GM12878 (cell line): ENCODE data around the gene NOS1AP. TPM values are rescaled to one million over a fixed set of nuclear protein-coding genes. Genes with fewer than 3 reads are reported as not detected.

Experiments
- ATAC-seq: fragments of 200-7000 bp; cut with Tn5 transposase; 3 replicates; pipeline ENCODE4 v1.9.1; 2020; ENCODE audit warnings: mild to moderate bottlenecking, moderate library complexity
- BruUV-seq: library from RNA; stranded (reverse); fragments of 400-500 nt; replicated peaks from 2 replicates; lab custom pipeline; 2021; lab: Mats Ljungman, UMichigan
- CTCF ChIA-PET: fragments of 300-600 bp; sonication (Branson Sonifier 250); formaldehyde crosslinking; extraction: SDS; loops from one replicate; lab custom pipeline; 2021; ENCODE audit warnings: inconsistent platforms; lab: Yijun Ruan, JAX
- POLR2A ChIA-PET: fragments of 350-600 bp; formaldehyde crosslinking; extraction: SDS; loops from one replicate; lab custom pipeline; 2021; ENCODE audit warnings: inconsistent platforms; lab: Charles Lee
- RAD21 ChIA-PET: fragments of 300-600 bp; sonication (Branson Sonifier 250); formaldehyde crosslinking; loops from one replicate; lab custom pipeline; 2023; ENCODE audit warnings: antibody characterized with exemption; ENCODE audit not compliant: unreplicated experiment; lab: Charles Lee
- SMC1A ChIA-PET: fragments of 300-600 bp; sonication (Branson Sonifier 250); formaldehyde crosslinking; loops from one replicate; lab custom pipeline; 2023; ENCODE audit not compliant: unreplicated experiment, uncharacterized antibody; lab: Charles Lee
- DNase-seq: peaks from one replicate; pipeline ENCODE4 v3.0.0-alpha.2; 2011; ENCODE audit warnings: low read depth, low spot score
- FAIRE-seq: peaks from 3 replicates; lab custom pipeline; 2011; peaks lifted over from hg19 to GRCh38; lab: Jason Lieb, UNC
- H2AFZ ChIP-seq: 2 replicates; pipeline ENCODE4 v1.6.0; 2011; ENCODE audit warnings: low read depth, low read length, control low read depth; ENCODE audit not compliant: control insufficient read depth
- H3K27ac ChIP-seq: 2 replicates; pipeline ENCODE4 v1.5.1; 2011; ENCODE audit warnings: control low read depth; ENCODE audit not compliant: control insufficient read depth, insufficient read depth
- H3K27me3 ChIP-seq, 2 experiments: replicated peaks in 1 of 2; 2 replicates each; pipeline versions ENCODE4 v1.6.0 to v1.6.1; 2011; ENCODE audit warnings: low read length in 1 of 2; ENCODE audit not compliant: control insufficient read depth in 2 of 2, insufficient read depth in 2 of 2
- H3K36me3 ChIP-seq, 2 experiments: 2 replicates each; pipeline ENCODE4 v1.5.1; 2011; ENCODE audit warnings: low read length in 1 of 2; ENCODE audit not compliant: control insufficient read depth in 2 of 2, insufficient read depth in 2 of 2
- H3K4me1 ChIP-seq: 2 replicates; pipeline ENCODE4 v1.6.1; 2011; ENCODE audit warnings: mild to moderate bottlenecking, low read length, moderate library complexity, mixed read lengths; ENCODE audit not compliant: control insufficient read depth, insufficient read depth
- H3K4me2 ChIP-seq: 2 replicates; pipeline ENCODE4 v1.6.0; 2011; ENCODE audit warnings: control low read depth; ENCODE audit not compliant: control insufficient read depth, insufficient read depth
- H3K4me3 ChIP-seq: fragments of 200-600 bp; sonication (generic); 2 replicates; pipeline ENCODE4 v1.5.1; 2016
- H3K79me2 ChIP-seq: 2 replicates; pipeline ENCODE4 v1.6.0; 2011; ENCODE audit warnings: low read length; ENCODE audit not compliant: control insufficient read depth, insufficient read depth
- H3K9ac ChIP-seq: 2 replicates; pipeline ENCODE4 v1.8.0; 2011; ENCODE audit warnings: low read length, control low read depth, mixed read lengths; ENCODE audit not compliant: control insufficient read depth, insufficient read depth
- H3K9me3 ChIP-seq: replicated peaks from 3 replicates; pipeline ENCODE4 v1.5.1; 2011; ENCODE audit warnings: mild to moderate bottlenecking, low read length; ENCODE audit not compliant: control insufficient read depth, insufficient read depth
- H4K20me1 ChIP-seq: 2 replicates; pipeline ENCODE4 v1.6.0; 2011; ENCODE audit not compliant: control insufficient read depth, insufficient read depth
- GATAD2B ChIP-seq: fragments of 450-650 bp; conservative IDR thresholded peaks from 2 replicates; pipeline ENCODE4 v1.6.1; 2017; ENCODE audit warnings: low read depth, mild to moderate bottlenecking, moderate library complexity
- NFIC ChIP-seq: IDR thresholded peaks from 2 replicates; pipeline ENCODE4 v1.6.1; 2012; ENCODE audit warnings: low read depth, mild to moderate bottlenecking, inconsistent platforms, low read length, moderate library complexity
- SMAD5 ChIP-seq: IDR thresholded peaks from 2 replicates; pipeline ENCODE4 v1.6.1; 2016; ENCODE audit warnings: antibody characterized with exemption, low read depth
- TCF12 ChIP-seq: IDR thresholded peaks from 2 replicates; pipeline ENCODE4 v1.6.1; 2011; ENCODE audit warnings: low read depth, mild to moderate bottlenecking, low read length
- TCF7 ChIP-seq: IDR thresholded peaks from 2 replicates; pipeline ENCODE4 v1.6.1; 2014; ENCODE audit warnings: antibody characterized with exemption, borderline replicate concordance
- YBX1 ChIP-seq: fragments of 450-650 bp; IDR thresholded peaks from 2 replicates; pipeline ENCODE4 v1.6.1; 2016; ENCODE audit warnings: antibody characterized with exemption
- ZNF217 ChIP-seq: fragments of 450-650 bp; IDR thresholded peaks from 2 replicates; pipeline ENCODE4 v1.6.1; 2017; ENCODE audit warnings: antibody characterized with exemption, mild to moderate bottlenecking
- ZNF622 ChIP-seq: fragments of 450-650 bp; IDR thresholded peaks from 2 replicates; pipeline ENCODE4 v1.6.1; 2017; ENCODE audit warnings: mild to moderate bottlenecking, inconsistent platforms
- WGBS: methylation state at CpG from one replicate; pipeline ENCODE4 v1.1.6; 2016; ENCODE audit warnings: low lambda C conversion rate; ENCODE audit not compliant: insufficient replicate concordance, insufficient coverage; ENCODE audit errors: missing lambda C conversion rate; 5-methylcytosine and 5-hydroxymethylcytosine counted together
- in situ Hi-C: fragments of 300-500 bp; cut with MboI; formaldehyde crosslinking; loops from 9 replicates; pipeline ENCODE4 v1.14.3; 2018; ENCODE audit warnings: mixed read lengths
- intact Hi-C: fragments of 100-400 bp; cut with micrococcal nuclease; formaldehyde crosslinking; loops from one replicate; pipeline ENCODE4 v1.14.2; 2022; ENCODE audit not compliant: unreplicated experiment
- polyA plus RNA-seq, 11 experiments: library from polyadenylated mRNA; depleted of rRNA in 4 of 11; unstranded in 6 of 11; stranded (reverse) in 5 of 11; fragments of >200 nt; fragmentation: Nextera tagmentation in 4 of 11; fragmentation: Illumina TruSeq in 1 of 11; extraction: Ambion mirVana in 4 of 11; extraction: Trizol in 1 of 11; gene quantifications; 1 replicate in 1 of 11; 2 replicates in 10 of 11; pipeline versions ENCODE4 v1.2.1 to v1.2.3, GENCODE V29; 2011 to 2016; ENCODE audit warnings: inconsistent platforms in 2 of 11, missing spikeins in 2 of 11, low read depth in 1 of 11
- total RNA-seq, 4 experiments: library from RNA; depleted of rRNA in 3 of 4; stranded (reverse); fragments of >200 nt in 3 of 4; fragmentation: Illumina TruSeq in 1 of 4; extraction: Trizol in 1 of 4; gene quantifications; 2 replicates each; pipeline versions ENCODE4 v1.2.1 to v1.2.3, GENCODE V29; 2013 to 2021
- TF ChIP-seq, protein P1 (sequence below): fragments of 450-650 bp; conservative IDR thresholded peaks from 2 replicates; pipeline ENCODE4 v1.6.1; 2017; ENCODE audit warnings: mild to moderate bottlenecking, moderate library complexity
- TF ChIP-seq, protein P2 (sequence below): IDR thresholded peaks from 2 replicates; pipeline ENCODE4 v1.6.1; 2012; ENCODE audit warnings: low read depth, low read length, improper control_type of control experiment

Gene NOS1AP
- total and polyA plus RNA-seq, 10 of the 15 experiments (the other 5 are each of a cell fraction or from before 2014, with no cell fraction given): 0.03 to 0.15 TPM; not detected in 8

DNA sequence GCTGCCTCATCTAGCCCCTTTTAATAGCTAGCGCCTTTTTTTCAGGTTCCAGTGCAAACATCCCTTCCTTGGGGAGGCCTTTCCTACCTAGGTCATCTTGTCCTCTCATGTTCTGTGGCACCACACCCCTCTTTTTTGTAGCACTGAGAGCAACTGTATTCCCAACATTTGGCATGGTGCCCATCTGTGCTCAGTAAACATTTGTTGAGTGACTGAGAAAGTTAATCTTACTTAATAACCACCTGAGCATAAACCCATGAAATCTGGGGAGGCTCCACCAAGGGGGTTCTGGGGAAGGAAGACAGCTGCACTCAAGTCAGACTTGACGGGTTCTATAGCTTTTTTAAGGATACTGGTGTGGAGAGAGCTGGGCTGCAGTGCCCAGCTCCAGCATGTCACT lies 90.0 kb downstream of the NOS1AP start:
- TF ChIP-seq, protein P1, sequence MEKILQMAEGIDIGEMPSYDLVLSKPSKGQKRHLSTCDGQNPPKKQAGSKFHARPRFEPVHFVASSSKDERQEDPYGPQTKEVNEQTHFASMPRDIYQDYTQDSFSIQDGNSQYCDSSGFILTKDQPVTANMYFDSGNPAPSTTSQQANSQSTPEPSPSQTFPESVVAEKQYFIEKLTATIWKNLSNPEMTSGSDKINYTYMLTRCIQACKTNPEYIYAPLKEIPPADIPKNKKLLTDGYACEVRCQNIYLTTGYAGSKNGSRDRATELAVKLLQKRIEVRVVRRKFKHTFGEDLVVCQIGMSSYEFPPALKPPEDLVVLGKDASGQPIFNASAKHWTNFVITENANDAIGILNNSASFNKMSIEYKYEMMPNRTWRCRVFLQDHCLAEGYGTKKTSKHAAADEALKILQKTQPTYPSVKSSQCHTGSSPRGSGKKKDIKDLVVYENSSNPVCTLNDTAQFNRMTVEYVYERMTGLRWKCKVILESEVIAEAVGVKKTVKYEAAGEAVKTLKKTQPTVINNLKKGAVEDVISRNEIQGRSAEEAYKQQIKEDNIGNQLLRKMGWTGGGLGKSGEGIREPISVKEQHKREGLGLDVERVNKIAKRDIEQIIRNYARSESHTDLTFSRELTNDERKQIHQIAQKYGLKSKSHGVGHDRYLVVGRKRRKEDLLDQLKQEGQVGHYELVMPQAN: no peak
- TF ChIP-seq, protein P2, sequence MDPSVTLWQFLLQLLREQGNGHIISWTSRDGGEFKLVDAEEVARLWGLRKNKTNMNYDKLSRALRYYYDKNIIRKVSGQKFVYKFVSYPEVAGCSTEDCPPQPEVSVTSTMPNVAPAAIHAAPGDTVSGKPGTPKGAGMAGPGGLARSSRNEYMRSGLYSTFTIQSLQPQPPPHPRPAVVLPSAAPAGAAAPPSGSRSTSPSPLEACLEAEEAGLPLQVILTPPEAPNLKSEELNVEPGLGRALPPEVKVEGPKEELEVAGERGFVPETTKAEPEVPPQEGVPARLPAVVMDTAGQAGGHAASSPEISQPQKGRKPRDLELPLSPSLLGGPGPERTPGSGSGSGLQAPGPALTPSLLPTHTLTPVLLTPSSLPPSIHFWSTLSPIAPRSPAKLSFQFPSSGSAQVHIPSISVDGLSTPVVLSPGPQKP: no peak
- TF ChIP-seq SMAD5 (no peak), TCF7 (no peak), ZNF622 (no peak), YBX1 (no peak), ZNF217 (no peak), NFIC (no peak), GATAD2B (no peak), TCF12 (no peak)
- Histone ChIP-seq H3K36me3 (no peaks in the 10 kb centered on the region), H3K9me3 (no peaks in the 10 kb centered on the region), H3K4me3 (no peak overlapping the region), H3K79me2 (no peaks in the 10 kb centered on the region), H2AFZ (no peak overlapping the region), H4K20me1 (no peaks in the 10 kb centered on the region), H3K4me2 (no peak overlapping the region), H3K27me3 (no peaks in the 10 kb centered on the region), H3K27ac (no peak overlapping the region), H3K9ac (no peak overlapping the region), H3K4me1 (no peaks in the 10 kb centered on the region)
- CTCF ChIA-PET: no interaction called here
- POLR2A ChIA-PET: no interaction called here
- DNase-seq (no peak), ATAC-seq (no peak), FAIRE-seq (no peak)
- BruUV-seq: no TSS peak
- 17% methylated on average over 2 of the region's 2 CpGs for WGBS
- SMC1A ChIA-PET: no interaction called here
- in situ Hi-C loops: no loop called here
- intact Hi-C loops: no loop called here
- RAD21 ChIA-PET: no interaction called here
